ENCODE measurements around the gene SPON1. TPM values are rescaled to one million over a fixed set of nuclear protein-coding genes. Genes with fewer than 3 reads are reported as not detected.
A peak's percentile ranks its signal among the peaks of the same experiment; 100 is the strongest.

Gene SPON1
- polyA plus RNA-seq, 2 of the 4 experiments (the other 2 are of a cell fraction): not detected

GRCh38 chr11:14232652-14233051 is 270.1 kb downstream of the SPON1 start:
- TF ChIP-seq, protein P1, sequence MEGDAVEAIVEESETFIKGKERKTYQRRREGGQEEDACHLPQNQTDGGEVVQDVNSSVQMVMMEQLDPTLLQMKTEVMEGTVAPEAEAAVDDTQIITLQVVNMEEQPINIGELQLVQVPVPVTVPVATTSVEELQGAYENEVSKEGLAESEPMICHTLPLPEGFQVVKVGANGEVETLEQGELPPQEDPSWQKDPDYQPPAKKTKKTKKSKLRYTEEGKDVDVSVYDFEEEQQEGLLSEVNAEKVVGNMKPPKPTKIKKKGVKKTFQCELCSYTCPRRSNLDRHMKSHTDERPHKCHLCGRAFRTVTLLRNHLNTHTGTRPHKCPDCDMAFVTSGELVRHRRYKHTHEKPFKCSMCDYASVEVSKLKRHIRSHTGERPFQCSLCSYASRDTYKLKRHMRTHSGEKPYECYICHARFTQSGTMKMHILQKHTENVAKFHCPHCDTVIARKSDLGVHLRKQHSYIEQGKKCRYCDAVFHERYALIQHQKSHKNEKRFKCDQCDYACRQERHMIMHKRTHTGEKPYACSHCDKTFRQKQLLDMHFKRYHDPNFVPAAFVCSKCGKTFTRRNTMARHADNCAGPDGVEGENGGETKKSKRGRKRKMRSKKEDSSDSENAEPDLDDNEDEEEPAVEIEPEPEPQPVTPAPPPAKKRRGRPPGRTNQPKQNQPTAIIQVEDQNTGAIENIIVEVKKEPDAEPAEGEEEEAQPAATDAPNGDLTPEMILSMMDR (IDR thresholded peaks at IDR 0.05): peak; percentile 39
- TF ChIP-seq MAZ (IDR thresholded peaks at IDR 0.05; ENCODE audit: borderline replicate concordance, low read depth, low read length) (no peak), RAD21 (conservative IDR thresholded peaks at IDR 0.05 in 1 of 2, IDR thresholded peaks at IDR 0.05 in 1 of 2) (peak in 1 of 2 experiments; percentile 22; a peak in 1 of 5 replicates), KDM1A (IDR thresholded peaks at IDR 0.05; ENCODE audit: low read depth) (no peak), ZFP36 (IDR thresholded peaks at IDR 0.05; ENCODE audit: borderline replicate concordance, partially characterized antibody) (no peak)
- H3K4me2 ChIP-seq: no peak overlapping the region
- H3K9me3 ChIP-seq: no peaks in the 10 kb centered on the region
- H3K27ac ChIP-seq: no peak overlapping the region
- POLR2A ChIA-PET: no interaction called here
- 25% methylated on average over 6 of the region's 6 CpGs for WGBS (ENCODE audit: missing lambda C conversion rate)
- CTCF ChIA-PET: interaction anchor here (1.0 to 1.7 kb wide), 6 partner anchors 11 to 262 kb away, joined by 3 to 5 read pairs (median 3); no protein-coding TSS in a partner anchor
- H3K4me3 ChIP-seq: no peak overlapping the region
- FAIRE-seq: no peak
- no peaks in the 10 kb centered on the region for H3K4me1 ChIP-seq
- ATAC-seq: peak; percentile 55 to 85; a peak in 4 of 6 replicates
- DNase-seq (ENCODE audit: low read depth in 1 of 2, low spot score in 1 of 2): peak; percentile 11 to 41

DNA sequence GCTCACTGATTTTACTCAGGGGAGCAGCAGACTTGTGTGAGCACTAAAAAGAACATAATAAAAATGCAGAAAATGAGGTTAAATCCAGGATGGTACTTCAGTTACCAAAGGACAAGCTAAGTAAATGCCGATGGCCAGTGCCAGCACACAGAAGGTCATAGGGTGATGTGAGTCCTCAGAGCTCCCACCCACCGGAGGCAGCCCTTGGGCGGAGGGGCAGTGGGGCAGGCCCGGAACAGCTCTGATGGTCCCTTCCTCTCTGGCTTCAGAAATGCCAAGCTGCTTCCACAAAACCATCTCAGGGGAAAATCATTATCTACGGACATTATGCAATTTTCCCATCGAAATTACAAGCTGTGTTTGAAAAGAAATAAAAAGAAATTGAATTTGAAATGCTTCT is 271.9 kb downstream of the SPON1 start:
- DNase-seq (ENCODE audit: low read depth in 1 of 2, low spot score in 1 of 2): no peak
- WGBS (ENCODE audit: missing lambda C conversion rate): 50% methylated on average over 6 of the region's 6 CpGs
- POLR2A ChIA-PET: no interaction called here
- no peaks in the 10 kb centered on the region for H3K9me3 ChIP-seq
- H3K4me1 ChIP-seq: no peaks in the 10 kb centered on the region
- H3K27ac ChIP-seq: no peak overlapping the region
- H3K4me3 ChIP-seq: no peak overlapping the region
- no peak overlapping the region for H3K4me2 ChIP-seq
- ATAC-seq: no peak
- CTCF ChIA-PET: interaction anchor here (1.3 to 1.6 kb wide), 4 partner anchors 8 to 278 kb away, joined by 3 to 5 read pairs (median 4); no protein-coding TSS in a partner anchor
- TF ChIP-seq EP300 (IDR thresholded peaks at IDR 0.05): no peak
- no peak for FAIRE-seq

- POLR2A ChIA-PET: no interaction called here
- Histone ChIP-seq H3K4me1 (no peaks in the 10 kb centered on the region), H3K27ac (no peak overlapping the region), H3K9me3 (no peaks in the 10 kb centered on the region), H3K4me3 (no peak overlapping the region), H3K4me2 (0 out of 3 replicates have a peak overlapping the region, but pooled peaks have one; percentile 34)
- no peak for DNase-seq (ENCODE audit: low read depth in 1 of 2, low spot score in 1 of 2)
- CTCF ChIA-PET: interaction anchor here (1.4 to 1.5 kb wide), 2 partner anchors 14 to 279 kb away, joined by 3 read pairs; no protein-coding TSS in a partner anchor
- no peak for ATAC-seq
- TF ChIP-seq RAD21 (conservative IDR thresholded peaks at IDR 0.05 in 1 of 2, IDR thresholded peaks at IDR 0.05 in 1 of 2) (no peak), FOSB (CRISPR knock-in tag; IDR thresholded peaks at IDR 0.05) (no peak), HEYL (CRISPR knock-in tag; IDR thresholded peaks at IDR 0.05) (no peak), ZFP36 (IDR thresholded peaks at IDR 0.05; ENCODE audit: borderline replicate concordance, partially characterized antibody) (no peak), SMC3 (IDR thresholded peaks at IDR 0.05) (no peak), E2F6 (IDR thresholded peaks at IDR 0.05; ENCODE audit: borderline replicate concordance, low read depth) (no peak), JUNB (IDR thresholded peaks at IDR 0.05) (no peak), TFCP2L1 (CRISPR knock-in tag; IDR thresholded peaks at IDR 0.05) (no peak), JUN (IDR thresholded peaks at IDR 0.05) (no peak), GATA3 (IDR thresholded peaks at IDR 0.05; ENCODE audit: borderline replicate concordance) (no peak), HDAC2 (IDR thresholded peaks at IDR 0.05) (no peak), RFX5 (IDR thresholded peaks at IDR 0.05) (no peak)
- TF ChIP-seq, protein P2, sequence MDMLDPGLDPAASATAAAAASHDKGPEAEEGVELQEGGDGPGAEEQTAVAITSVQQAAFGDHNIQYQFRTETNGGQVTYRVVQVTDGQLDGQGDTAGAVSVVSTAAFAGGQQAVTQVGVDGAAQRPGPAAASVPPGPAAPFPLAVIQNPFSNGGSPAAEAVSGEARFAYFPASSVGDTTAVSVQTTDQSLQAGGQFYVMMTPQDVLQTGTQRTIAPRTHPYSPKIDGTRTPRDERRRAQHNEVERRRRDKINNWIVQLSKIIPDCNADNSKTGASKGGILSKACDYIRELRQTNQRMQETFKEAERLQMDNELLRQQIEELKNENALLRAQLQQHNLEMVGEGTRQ (IDR thresholded peaks at IDR 0.05): no peak
- TF ChIP-seq, protein P3, sequence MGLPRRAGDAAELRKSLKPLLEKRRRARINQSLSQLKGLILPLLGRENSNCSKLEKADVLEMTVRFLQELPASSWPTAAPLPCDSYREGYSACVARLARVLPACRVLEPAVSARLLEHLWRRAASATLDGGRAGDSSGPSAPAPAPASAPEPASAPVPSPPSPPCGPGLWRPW (IDR thresholded peaks at IDR 0.05): no peak
- WGBS (ENCODE audit: missing lambda C conversion rate): 5% methylated on average over 1 of the region's 1 CpG
- no peak for FAIRE-seq
These were observed 273.2 kb downstream of the SPON1 start for GRCh38 chr11:14235701-14236100.

All from A549 (cell line).